AG04450 (cell line): ENCODE measurements around the gene TNIK. TPM values are rescaled to one million over a fixed set of nuclear protein-coding genes. Genes with fewer than 3 reads are reported as not detected.

ENCODE experiments used
- CTCF ChIA-PET: fragments of 300-600, 350-600 bp; formaldehyde crosslinking; extraction: SDS; loops from one replicate; lab custom pipeline; 2022; ENCODE audit warnings: antibody characterized with exemption, inconsistent platforms; lab: Charles Lee
- POLR2A ChIA-PET: fragments of 350-600 bp; formaldehyde crosslinking; extraction: SDS; loops from one replicate; lab custom pipeline; 2021; ENCODE audit warnings: antibody characterized with exemption, inconsistent platforms; lab: Yijun Ruan, JAX
- DNase-seq: peaks from one replicate; pipeline ENCODE4 v3.0.0-alpha.2; 2011; ENCODE audit warnings: low read depth, low spot score
- H3K27ac ChIP-seq: one replicate; pipeline ENCODE4 v1.5.1; 2012; ENCODE audit warnings: low read depth, low read length, control low read depth
- H3K27me3 ChIP-seq: one replicate; pipeline ENCODE4 v1.6.0; 2012; ENCODE audit warnings: low read length; ENCODE audit not compliant: control insufficient read depth, insufficient read depth
- H3K4me3 ChIP-seq: 2 replicates; pipeline ENCODE4 v1.5.1; 2011; ENCODE audit warnings: mild to moderate bottlenecking, low read depth, low read length, control low read depth
- H3K9me3 ChIP-seq: 2 replicates; pipeline ENCODE4 v1.5.1; 2012; ENCODE audit warnings: low read length; ENCODE audit not compliant: control insufficient read depth, insufficient read depth
- polyA plus RNA-seq: library from polyadenylated mRNA; depleted of rRNA; stranded (reverse); fragments of >200 nt; gene quantifications from 2 replicates; pipeline ENCODE4 v1.2.3, GENCODE V29; 2011
- TF ChIP-seq, protein P1 (sequence below): IDR thresholded peaks from 2 replicates; pipeline ENCODE4 v1.5.1; 2011; ENCODE audit warnings: low read depth, low read length, control low read depth, inconsistent platforms

Gene TNIK
- polyA plus RNA-seq, 1 experiment, result 9.0 TPM

DNA sequence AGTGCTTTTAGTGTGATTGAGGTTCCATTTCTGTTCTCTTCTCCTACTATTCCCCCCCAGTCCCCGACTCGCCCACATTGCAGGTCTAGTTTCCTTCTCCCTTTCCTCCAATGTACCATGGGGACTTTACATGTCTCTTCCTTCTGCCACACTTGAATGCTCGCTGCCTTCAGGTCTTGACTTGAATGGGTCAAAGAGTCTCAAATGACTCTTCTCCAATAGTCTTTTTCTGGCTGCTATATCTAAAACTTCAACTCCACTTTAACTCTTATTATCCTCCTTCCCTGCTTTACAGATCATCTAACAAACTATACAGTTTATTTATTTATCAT is 219.7 kb downstream of the TNIK start:
- Histone ChIP-seq H3K27ac (no peak overlapping the region), H3K9me3 (no peaks in the 10 kb centered on the region), H3K27me3 (no peaks in the 10 kb centered on the region), H3K4me3 (no peak overlapping the region)
- POLR2A ChIA-PET, result no interaction called here
- TF ChIP-seq, protein P1, sequence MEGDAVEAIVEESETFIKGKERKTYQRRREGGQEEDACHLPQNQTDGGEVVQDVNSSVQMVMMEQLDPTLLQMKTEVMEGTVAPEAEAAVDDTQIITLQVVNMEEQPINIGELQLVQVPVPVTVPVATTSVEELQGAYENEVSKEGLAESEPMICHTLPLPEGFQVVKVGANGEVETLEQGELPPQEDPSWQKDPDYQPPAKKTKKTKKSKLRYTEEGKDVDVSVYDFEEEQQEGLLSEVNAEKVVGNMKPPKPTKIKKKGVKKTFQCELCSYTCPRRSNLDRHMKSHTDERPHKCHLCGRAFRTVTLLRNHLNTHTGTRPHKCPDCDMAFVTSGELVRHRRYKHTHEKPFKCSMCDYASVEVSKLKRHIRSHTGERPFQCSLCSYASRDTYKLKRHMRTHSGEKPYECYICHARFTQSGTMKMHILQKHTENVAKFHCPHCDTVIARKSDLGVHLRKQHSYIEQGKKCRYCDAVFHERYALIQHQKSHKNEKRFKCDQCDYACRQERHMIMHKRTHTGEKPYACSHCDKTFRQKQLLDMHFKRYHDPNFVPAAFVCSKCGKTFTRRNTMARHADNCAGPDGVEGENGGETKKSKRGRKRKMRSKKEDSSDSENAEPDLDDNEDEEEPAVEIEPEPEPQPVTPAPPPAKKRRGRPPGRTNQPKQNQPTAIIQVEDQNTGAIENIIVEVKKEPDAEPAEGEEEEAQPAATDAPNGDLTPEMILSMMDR, result no peak
- no peak for DNase-seq
- CTCF ChIA-PET, result no interaction called here

DNA sequence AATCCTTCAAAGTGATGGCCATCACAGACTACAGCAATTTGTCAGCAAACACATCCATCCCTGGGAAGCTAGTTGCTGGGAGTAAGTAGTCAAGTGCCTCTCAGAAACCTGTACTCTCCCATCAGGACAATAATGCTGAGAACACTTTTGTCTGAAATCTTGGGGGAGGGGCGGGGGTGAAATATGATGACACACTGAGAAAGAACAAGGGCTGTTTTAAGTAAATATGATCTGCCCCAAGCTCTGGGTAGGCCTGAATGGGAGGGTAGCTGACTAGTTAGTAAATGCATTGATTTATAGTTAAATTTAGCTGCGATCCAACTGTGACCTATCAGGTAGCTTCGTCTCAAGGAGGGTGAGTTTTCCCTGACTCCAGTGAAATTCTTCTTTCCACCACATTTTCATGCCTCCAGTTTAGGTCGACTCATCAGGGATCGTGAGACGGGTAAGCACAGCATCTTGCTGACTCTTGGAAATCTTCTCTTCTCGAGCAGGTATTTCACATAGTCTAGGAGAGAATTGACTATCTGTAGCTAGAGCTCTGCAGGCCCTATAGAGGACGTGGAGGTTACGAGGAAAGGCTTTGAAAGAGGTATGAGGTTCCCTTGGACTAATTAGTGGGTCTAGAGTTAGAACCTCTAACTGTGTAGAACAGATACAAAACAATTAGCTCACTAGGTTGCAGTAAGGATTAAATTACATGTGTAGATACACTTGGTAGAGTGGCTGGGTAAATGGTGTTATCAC is 220.3 kb downstream of the TNIK start:
- no peak overlapping the region for H3K27ac ChIP-seq
- DNase-seq, result no peak
- H3K4me3 ChIP-seq, result no peak overlapping the region
- ChIA-PET CTCF (no interaction called here), POLR2A (no interaction called here)
- H3K27me3 ChIP-seq, result no peaks in the 10 kb centered on the region
- TF ChIP-seq, protein P1, result no peak
- H3K9me3 ChIP-seq, result no peaks in the 10 kb centered on the region

DNA sequence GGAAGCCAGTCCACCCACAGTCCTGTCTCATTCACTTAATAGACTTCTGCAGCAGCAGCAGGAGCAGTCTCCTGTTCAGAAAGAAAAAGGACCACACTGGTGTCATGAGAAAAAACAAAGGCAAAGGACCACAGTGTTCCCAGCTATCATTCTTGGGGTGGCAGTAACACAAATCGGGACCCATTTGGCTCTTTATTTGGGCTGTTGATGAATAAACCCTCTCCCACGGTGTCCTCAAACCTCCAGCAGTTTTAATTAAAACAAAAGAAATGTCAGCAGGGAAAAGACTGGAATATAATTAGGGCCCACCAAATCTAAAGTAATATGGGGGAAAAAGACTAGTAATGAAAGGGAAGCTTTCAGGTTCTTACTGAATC is 223.2 kb downstream of the TNIK start:
- Histone ChIP-seq H3K27me3 (no peaks in the 10 kb centered on the region), H3K27ac (no peak overlapping the region), H3K4me3 (no peak overlapping the region), H3K9me3 (no peaks in the 10 kb centered on the region)
- DNase-seq, result no peak
- CTCF ChIA-PET, result no interaction called here
- POLR2A ChIA-PET, result no interaction called here
- TF ChIP-seq, protein P1, result no peak

DNA sequence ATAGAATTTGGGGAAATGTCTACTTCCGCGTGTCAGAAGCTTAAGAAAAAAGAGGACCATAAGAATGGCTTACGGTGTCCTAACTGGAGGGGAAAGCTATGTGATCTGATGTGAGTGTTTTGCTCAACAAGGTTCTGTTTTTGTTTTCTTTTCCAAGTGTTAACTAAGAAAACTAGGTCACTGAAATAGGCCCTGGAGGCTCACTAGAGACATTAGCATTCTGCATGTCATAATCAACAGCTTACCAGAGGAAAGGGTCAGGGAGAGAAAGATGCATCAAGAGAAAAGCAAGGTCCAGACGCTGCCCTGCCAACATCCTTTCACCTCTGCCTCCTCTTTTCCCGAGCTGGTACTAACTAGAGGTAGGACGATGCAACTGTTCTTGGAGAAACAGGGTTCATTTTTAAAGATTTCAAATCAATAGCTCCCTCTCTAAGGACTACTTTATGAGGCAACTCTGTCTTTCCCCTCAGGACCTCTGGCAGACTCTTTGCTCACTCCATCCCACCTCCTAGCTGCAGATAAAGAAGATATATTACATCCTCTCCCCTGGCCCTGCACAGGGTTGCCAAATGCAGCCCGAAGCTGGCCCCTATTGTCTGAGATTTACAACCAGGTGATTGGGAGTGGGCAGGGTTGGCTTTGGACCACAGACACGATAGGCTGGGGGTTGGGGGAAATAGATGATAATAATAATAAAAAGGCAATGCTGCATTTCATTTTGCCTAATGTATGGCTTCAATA is 223.8 kb downstream of the TNIK start:
- no peak overlapping the region for H3K4me3 ChIP-seq
- POLR2A ChIA-PET, result no interaction called here
- H3K27ac ChIP-seq, result no peak overlapping the region
- DNase-seq, result no peak
- CTCF ChIA-PET, result interaction anchor here (0.6 kb wide), 1 partner anchor 35 kb away, joined by 3 read pairs; no protein-coding TSS in a partner anchor
- no peaks in the 10 kb centered on the region for H3K27me3 ChIP-seq
- TF ChIP-seq, protein P1, result no peak
- no peaks in the 10 kb centered on the region for H3K9me3 ChIP-seq

DNA sequence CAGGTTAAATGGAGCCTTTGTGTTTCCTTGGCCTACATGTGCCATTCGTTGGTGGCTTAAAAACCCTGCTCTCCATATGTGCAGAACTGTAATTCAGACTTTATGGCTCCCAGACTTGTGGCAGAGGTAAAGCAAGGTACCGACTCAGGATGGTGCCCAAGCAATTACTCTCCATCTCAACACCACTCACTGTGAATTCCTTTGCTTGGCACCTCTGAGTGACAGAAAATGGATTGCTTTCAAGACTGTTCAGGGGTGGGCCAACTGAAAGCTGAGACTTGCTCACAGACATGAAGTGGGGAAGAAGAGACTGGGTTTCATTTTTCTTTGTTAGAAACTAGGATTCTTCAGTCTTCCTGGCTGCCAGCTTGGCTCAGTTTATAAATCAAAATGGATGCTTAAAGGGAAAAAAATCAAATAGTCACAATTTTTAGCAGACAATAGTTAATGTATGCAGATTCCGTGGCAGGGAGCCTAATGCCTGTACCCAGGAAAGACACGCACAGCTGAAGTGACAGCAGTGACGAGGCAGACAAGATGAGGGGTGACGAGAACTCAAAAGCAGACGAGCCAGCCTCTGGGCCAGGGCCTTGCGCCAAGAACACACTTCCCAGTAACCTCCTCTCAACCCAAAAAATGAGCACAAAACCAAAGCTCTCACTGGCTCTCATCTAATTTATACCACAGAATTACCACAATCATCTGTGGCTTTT is 225.8 kb downstream of the TNIK start:
- H3K27me3 ChIP-seq, result no peaks in the 10 kb centered on the region
- no peaks in the 10 kb centered on the region for H3K9me3 ChIP-seq
- no peak overlapping the region for H3K27ac ChIP-seq
- no peak overlapping the region for H3K4me3 ChIP-seq
- POLR2A ChIA-PET, result no interaction called here
- CTCF ChIA-PET, result no interaction called here
- no peak for DNase-seq
- TF ChIP-seq, protein P1, result no peak
